GM19238 (cell line): ENCODE data around the gene HYDIN.
"Not testable (repeated sequence)": the region's sequence is repeated elsewhere in the genome, so short reads cannot be mapped to it uniquely, and the experiment has no call there.

Experiments
- DNase-seq: peaks from one replicate; pipeline ENCODE4 v3.0.0; 2011; ENCODE audit warnings: low spot score; ENCODE audit not compliant: insufficient read length

Gene HYDIN

DNA sequence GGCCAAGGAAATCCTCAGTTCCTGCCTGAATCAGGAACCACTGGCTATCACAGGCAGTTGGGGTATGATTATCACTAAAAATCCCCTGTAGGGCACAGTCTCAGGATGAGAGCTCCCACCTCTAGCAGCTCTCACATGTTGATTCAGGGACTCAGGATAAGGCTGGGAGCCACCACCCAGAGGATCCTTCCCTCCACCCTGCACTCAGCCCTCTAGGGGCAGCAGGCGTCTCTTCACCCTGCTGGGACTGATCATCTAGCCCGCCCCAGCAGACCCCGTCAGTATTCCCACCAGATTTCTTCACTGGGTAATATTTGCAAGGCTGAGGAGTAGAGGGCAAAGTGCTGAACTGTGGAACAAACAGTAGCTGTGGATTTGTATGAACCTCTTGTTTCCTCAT is 224.0 kb downstream of the HYDIN start:
- DNase-seq = not testable (repeated sequence)

DNA sequence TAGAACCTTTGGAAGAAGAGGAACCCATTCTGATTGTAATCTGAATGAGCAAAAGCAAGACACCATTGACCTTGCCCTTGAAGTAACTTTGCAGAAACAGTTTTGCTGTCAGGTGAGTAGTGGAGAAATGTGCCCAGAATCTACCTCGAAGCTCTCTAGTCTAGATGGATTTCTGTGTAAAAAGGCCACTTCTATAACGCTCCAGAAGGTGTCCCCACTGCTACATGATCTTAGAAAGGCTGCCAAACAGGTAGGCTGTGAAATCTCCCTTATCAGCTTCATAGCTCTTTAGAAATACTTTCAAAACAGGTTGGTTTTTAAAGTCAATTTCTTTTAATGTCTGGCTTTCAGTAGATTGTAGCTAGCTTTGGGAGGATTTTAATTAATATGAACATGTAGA is 230.8 kb downstream of the HYDIN start:
- DNase-seq = not testable (repeated sequence)

DNA sequence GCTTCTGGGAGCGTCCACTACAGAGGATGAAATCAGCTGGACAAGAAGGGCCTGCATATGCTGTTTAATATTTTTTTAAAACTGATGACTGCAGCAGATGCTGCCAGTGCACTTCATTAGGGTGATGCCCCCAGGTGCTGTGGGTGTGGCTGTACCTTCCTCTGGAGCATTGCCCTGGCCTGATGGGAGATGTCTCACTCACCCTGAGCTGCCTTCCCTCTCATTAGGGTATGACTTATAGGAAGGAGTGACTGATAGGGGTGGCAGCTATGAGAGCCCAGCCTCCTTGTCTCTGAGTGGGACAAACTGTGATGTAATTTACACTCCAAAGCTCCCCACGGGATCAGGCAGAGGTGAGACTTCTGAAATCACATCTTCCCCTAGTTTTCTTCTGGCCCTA is 234.7 kb downstream of the HYDIN start:
- DNase-seq = not testable (repeated sequence)

- not testable (repeated sequence) for DNase-seq
Observed at GRCh38 chr16:70992511-70992910, 238.0 kb downstream of the HYDIN start.

- not testable (repeated sequence) for DNase-seq
Observed at GRCh38 chr16:70987019-70987715, 243.4 kb downstream of the HYDIN start.

- not testable (repeated sequence) for DNase-seq
Observed at GRCh38 chr16:70984675-70985074, 245.8 kb downstream of the HYDIN start.

- not testable (repeated sequence) for DNase-seq
Observed at GRCh38 chr16:70968332-70968731, 262.2 kb downstream of the HYDIN start.

DNA sequence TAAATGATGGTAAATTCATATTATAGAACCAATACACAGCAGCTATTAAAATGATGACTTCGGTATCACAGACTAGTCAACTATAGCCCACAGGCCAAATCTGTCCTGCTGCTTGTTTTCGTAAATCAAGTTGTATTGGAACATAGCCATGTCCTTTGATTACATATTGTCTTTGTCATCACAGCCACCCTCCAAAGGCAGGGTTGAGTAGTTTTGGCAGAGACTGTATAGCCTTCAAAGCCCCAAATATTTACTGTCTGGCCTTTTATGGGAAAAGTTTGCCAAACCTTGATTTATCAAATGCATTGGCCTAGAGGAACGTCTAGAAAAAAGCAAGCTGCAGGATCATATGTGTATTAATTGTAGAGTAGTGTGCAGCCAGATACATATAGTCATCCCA is 270.4 kb downstream of the HYDIN start:
- DNase-seq = not testable (repeated sequence)

GRCh38 chr16:70954922-70955321 is 275.6 kb downstream of the HYDIN start:
- DNase-seq = not testable (repeated sequence)

DNA sequence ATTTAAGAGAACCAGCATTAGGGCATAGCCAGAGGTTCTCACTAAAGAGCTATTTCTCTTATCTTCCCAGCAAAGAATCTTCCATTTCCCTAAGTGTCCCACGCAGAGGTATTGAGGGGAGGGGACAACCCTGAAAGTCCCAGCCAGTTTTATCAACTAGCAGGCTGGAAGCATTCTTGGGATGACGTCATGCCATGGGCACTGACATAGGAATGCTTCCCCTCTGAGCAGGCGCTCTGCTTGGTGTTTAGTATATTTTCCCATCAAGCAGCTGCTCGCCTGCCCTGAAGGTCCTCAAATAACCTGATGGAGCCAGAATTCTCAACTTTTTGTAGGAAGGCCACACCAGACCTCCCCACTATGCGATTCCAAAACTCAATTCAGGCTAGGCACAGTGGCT is 276.7 kb downstream of the HYDIN start:
- not testable (repeated sequence) for DNase-seq

DNA sequence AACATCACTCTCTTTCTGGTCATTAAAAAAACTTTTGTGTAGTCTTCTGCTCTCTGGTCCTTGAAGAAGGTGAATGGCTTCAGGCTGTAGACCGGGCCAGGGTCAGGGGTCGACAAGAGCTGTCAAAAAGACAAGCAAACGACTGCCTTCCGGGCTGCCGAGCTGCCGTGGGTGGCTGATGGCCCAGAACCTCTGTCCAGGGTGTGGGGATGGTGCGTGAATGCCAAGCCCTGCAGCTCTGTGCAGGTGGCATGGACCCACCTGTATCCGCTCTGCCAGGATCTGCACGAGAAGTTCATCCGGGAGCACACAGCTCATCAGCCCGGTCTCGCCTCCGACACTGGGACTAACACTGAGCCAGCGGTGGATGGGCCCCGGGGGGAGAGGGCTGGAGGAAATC is 287.0 kb downstream of the HYDIN start:
- not testable (repeated sequence) for DNase-seq

DNA sequence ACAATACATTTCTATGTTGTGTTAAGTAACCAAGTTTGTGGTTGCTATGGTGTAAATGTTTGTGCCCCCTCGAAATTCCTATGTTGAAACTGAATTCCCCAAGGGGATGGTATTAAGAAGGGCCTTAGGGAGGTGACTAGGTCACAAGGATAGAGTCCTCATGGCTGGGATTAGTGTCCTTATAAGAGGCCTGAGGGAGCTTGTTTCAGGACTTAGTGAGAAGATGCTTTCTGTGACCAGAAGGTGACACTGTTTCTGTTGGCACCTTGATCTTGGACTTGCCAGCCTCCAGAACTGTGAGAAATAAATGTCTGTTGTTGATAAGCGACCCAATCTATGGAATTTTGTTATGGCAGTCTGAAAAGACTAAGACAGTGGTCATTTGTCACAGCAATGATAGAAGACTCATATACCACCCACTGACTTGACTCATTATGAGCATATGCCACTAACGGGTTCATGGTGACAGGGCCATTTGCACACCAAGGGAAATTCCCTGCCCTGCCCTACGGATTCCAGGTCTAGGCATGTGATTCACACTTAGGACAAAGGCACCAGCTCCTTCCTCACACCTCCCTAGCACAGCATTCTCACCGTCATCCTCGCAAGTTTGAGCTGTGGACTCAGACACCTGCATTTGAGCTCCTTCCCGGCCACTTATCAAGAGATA is 290.7 kb downstream of the HYDIN start:
- not testable (repeated sequence) for DNase-seq

- not testable (repeated sequence) for DNase-seq
Observed at GRCh38 chr16:70936781-70937525, 293.6 kb downstream of the HYDIN start.

- not testable (repeated sequence) for DNase-seq
Observed at GRCh38 chr16:70935325-70935724, 295.2 kb downstream of the HYDIN start.

DNA sequence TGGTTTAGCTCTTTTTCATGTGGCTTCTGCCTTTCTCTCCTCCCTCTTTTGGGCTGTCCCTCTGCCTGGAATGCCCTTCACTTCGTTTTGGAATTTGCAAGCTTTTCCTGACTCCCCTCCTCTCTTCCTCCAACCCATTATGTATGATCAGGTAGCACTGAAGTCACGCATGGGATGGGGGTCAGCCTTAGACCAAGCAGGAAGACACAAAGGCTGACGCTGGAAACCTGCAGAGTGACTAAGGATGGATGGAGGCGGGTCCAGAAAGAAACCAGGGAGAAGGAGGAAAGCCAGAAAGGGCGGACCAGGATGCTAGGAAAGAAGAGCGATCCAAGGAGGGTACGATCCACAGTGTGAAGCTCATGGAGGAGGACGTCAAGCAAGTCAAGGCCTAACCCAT is 296.8 kb downstream of the HYDIN start:
- not testable (repeated sequence) for DNase-seq

GRCh38 chr16:70930757-70931156 is 299.8 kb downstream of the HYDIN start:
- not testable (repeated sequence) for DNase-seq

DNA sequence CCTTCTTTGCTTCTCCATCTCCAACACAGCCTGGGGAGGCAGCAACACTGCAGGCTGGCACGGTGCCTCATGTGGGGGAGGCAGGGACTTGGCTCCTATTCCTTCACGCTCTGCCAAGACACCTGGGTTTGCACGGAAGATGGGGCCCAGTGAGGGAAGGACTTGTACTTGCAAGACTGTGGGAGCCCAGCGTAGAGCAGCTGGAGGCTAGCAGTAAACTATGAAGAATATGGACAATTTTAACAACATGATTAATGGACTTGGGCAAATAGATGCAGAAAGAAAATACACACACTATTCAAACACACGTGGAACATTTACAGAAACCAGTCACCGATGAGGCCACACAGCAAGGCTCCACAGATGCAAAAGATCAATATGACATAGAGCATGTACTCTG is 308.4 kb downstream of the HYDIN start:
- DNase-seq = not testable (repeated sequence)

- not testable (repeated sequence) for DNase-seq
Observed at GRCh38 chr16:70920661-70921060, 309.9 kb downstream of the HYDIN start.

DNA sequence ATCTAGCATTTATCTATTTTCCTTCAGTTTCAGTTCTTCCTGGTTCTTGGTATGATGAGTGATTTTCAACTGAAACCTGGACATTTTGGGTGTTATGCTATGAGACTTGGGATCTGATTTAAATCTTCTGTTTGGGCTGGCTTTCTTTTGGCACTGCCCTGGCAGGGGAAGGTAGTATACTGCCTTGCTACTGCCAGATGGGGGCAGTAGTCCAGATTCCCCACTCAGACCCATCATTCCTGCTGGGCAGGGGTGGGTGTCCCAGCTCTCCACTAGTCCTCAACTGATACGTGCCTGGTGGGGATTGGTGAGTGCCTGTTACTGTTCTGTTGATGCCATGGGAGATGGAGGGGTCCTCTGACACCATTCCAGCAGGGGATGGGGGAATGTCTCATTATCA is 342.3 kb downstream of the HYDIN start:
- not testable (repeated sequence) for DNase-seq

DNA sequence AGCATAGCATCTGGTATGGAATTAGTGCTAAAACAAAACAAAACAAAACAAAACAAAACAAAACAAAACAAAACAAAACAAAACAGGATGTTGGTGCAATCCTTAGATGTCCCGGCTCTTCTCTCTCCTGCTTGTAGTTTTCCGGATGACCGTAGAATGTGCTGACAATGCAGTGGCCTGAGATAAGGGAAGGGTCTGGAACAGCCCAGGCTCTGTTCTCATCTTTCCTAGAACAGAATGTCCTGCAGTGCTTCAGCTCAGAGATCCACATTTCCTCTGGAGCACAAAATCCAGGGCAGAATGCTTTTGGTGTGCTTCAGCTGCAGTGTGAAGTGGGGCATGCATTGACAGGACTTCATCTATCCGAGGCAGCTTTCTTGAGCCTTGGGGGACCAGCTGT is 345.9 kb downstream of the HYDIN start:
- not testable (repeated sequence) for DNase-seq

- DNase-seq = not testable (repeated sequence)
Observed at GRCh38 chr16:70882311-70882710, 348.2 kb downstream of the HYDIN start.

GRCh38 chr16:70877895-70878294 is 352.6 kb downstream of the HYDIN start:
- not testable (repeated sequence) for DNase-seq
